HG03432 (cell line): ENCODE data around the gene CLNK.
A peak's percentile ranks its signal among the peaks of the same experiment; 100 is the strongest.

Source experiments
- ATAC-seq: cut with Tn5 transposase; IDR thresholded peaks from one replicate; pipeline ENCODE4 v1.9.1; 2021; ENCODE audit warnings: mild to moderate bottlenecking, moderate library complexity; ENCODE audit not compliant: unreplicated experiment

The CLNK gene

GRCh38 chr4:10460313-10461047 lies 224.1 kb downstream of the CLNK start:
- no peak for ATAC-seq

- no peak for ATAC-seq
Measured at GRCh38 chr4:10459305-10459704, 225.3 kb downstream of the CLNK start.

DNA sequence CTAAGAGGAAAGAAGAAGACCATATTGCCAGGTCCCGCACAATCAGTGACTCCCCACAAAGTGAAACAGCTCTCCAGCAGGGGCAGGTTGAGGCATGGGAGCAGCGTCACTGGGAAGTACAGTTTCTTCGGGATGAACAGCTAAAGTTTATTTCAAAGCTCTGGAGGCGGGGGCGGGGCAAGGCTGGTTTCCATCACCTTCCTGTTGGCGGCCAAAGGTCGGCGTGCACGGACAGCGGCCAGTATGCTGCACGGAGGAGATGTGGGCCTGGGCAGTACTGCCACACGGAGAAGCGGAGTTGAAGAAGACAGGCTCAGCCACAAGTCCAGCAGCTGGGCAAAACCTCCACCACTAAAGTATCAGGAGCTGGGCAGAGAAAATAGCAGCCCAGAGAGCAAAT lies 226.4 kb downstream of the CLNK start:
- no peak for ATAC-seq

GRCh38 chr4:10457255-10457801 lies 227.2 kb downstream of the CLNK start, which contains the start of gene ZNF518B:
ZNF518B (minus strand) TSS chr4:10457426; CDS start chr4:10446328, 11,098 bp downstream.
- peak; percentile 84 for ATAC-seq

- peak; percentile 73 for ATAC-seq
Measured at GRCh38 chr4:10456595-10457254, 227.8 kb downstream of the CLNK start.

DNA sequence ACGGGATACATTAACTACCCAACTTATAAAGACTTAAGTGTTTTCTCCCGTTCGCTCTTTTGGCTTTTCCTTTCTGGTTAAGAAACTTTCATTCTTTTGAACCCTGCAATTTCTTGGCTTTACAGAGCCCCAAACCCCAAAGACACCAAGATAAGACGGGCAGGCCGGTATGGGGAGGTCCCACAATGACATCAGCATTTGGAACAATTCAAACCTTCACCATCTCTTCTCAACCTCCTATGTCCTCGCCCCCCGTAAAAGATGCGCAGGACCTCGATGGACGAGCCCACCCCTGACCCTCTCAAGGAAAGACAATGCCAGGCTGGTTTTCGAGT lies 228.3 kb downstream of the CLNK start:
- no peak for ATAC-seq

DNA sequence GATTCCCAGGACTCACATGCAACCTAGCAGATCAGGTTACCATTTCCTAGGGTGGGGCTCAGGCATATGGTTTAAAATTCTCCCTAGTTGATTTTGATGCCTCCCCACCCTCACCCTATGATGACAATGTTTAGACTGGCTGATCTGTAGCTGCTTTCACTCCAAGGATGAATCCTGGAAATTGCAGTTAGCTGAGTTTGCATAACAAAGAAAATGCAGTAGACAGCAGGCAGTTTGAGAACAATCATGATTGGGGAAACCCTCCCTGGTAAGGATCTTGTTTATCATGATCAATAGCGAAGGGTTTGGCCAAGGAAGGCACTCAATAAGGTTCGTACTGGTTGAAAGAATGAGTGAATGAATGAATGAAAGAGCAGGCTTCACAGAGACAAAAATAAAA lies 229.4 kb downstream of the CLNK start:
- ATAC-seq: no peak

DNA sequence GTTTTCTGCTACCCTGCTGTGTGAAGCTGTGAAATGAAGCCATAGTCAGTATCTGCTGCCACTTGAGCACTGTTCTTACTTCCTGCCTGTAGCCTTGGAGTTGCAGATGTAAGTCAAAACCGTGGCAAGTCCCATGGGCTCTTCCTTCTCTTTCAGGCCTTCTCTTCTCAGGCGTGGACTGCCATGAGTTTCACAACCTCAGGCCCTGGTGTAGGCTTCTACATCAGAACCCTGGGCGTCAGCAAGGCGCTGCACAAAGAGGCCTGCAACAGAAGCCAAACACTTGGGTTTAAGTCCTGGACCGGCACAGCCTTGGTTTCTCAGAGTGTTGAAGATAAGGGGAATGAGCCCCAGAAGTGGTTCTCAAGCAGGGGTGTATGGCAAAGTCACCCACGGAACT lies 229.8 kb downstream of the CLNK start:
- ATAC-seq: no peak

DNA sequence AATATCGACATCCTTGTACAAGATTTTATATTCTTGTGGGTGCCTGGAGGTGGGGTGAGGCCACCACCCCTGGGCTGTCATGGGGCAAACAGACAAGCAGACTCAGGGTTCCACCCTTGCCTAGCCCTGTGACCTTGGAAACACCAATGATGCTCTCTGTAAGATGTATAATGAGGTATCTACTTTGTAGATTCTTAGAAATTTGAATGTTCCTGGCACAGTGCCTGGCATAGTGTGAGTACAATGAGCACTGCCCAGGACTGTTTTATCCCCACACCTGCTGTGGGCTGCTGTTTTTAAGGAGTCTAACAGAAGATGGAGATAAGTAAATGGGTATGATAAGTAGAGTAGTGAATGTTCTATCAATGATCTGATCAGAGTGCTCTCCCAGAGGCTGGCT lies 230.4 kb downstream of the CLNK start:
- no peak for ATAC-seq

DNA sequence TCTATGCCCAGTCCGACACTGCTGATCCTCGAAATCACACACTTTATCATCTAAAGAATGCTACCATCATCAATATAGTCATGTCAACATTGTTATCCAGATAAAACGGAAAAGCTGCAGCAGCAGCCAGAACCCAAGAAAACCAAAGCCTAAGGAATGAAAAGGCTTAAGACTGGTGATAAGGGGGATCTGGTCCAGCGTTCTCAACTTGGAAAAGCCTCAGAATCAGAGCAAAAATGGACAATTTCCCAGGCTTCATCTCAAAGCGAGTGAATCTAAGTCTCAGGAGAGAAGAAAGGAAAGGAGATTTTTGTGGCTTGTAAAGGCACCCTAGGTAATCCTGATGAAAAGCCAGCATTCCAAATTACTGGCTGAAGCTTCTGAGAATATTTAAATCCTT lies 235.6 kb downstream of the CLNK start:
- ATAC-seq: no peak

DNA sequence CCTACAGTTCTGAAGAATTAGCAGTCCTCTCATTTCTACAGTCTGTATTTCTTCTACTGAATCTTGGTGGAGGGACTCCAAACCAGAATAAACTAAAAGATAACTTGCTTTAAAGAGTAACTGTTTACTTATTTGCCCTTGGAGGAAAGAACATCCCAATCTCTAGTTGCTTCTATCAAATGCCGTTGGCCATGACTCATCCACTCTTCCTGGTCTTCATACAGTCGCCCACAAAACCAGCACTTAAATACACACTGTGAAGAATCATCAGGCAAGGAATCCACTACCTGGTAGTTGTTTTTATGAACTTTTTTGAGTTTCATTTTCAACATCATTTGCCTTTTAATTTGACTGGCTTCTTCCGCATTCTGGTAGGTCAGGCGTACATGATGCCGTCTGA lies 241.6 kb downstream of the CLNK start:
- ATAC-seq: no peak

GRCh38 chr4:10441512-10441911 lies 243.1 kb downstream of the CLNK start:
- no peak for ATAC-seq

DNA sequence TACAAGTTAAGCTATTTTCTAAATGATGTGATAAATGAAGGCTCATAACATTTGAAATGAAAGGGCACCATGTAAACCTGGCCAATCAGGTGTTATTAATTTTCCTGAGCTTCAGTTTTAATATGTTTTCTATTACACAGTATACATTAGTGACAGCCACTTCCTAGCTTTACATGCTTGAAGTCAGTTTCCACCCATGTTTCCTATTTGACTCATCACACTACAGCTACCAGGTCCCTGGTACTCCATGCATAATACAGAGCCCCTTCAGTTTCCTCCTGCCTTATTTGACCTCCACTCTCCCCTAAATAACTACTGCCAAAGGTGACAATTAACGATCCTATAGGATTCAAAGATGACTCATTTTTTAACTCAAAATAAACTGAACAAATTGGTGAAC lies 245.6 kb downstream of the CLNK start:
- ATAC-seq: no peak

DNA sequence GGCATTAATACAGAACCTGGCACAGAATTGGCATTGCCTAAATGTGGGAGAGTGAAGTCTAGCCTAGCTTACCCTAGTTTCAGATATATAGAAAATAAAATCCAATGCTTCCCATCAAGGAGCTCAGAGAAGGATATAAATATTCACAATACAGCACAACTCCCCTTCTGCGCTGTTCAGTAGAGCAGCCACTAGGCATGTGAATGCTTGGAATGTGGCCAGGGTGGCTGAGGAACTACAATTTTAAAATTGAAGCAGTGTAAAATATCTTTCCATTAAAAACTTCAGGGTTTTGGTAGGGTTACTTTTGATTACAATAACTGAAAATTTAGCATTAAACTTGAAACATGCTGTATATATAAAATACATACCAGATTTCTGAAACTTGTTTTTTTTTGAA lies 246.8 kb downstream of the CLNK start:
- ATAC-seq: no peak
